Measurements from ENCODE around the gene TLNRD1.
"Not testable (repeated sequence)": the region's sequence is repeated elsewhere in the genome, so short reads cannot be mapped to it uniquely, and the experiment has no call there.

The TLNRD1 gene

DNA sequence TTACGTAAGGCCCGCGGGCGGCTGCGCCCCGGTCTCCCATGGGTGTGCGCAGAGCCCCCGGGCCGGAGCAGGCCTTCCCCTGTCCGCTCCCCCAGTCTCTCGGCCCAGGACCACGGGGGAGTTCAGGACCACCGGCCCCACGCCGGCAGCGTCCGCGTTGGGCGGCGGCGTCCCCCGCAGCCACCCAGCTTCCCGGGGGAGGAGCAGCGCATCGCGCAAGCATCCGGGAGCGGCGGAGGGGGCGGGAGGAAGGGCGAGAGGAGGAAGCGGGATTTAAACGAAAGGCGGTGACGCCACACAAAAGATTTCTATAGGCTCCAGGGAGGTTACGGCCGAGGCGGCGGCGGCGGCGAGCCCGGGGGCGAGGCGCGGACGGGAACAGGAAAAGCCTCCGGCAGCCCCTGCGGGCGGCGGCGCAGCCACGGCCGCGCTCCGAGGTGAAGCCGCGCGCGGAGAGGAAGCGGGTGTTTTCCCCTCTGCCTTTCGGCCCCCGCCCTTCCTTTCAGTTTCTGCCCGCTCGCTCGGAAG is at the start of gene TLNRD1:
Gene TLNRD1, plus strand, starts transcription at position 300 of the 528 bp plus-strand sequence. CDS start 1,349 bp downstream, outside the sequence.
- DNase-seq, result peak; percentile 79

DNA sequence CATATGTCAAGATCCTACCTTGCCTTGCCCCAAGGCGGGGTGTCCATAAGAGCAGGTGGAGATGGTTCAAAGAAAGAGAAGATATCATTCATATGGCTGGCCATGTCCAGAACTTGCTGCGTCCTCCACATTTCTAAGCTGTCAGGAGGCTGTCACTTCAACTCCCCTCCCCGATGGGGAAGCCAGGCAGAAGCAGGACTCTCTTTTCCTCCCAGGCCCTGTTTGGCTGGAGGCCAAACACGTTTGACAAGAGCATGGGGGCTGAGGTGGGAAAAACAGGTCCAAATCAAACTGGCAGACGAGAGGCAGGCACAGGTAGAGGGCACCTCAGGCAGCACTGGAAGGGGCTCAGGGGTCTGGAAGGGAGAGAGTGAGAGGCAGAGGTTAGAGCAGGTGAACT is 48.8 kb upstream of the TLNRD1 start:
- DNase-seq, result no peak

DNA sequence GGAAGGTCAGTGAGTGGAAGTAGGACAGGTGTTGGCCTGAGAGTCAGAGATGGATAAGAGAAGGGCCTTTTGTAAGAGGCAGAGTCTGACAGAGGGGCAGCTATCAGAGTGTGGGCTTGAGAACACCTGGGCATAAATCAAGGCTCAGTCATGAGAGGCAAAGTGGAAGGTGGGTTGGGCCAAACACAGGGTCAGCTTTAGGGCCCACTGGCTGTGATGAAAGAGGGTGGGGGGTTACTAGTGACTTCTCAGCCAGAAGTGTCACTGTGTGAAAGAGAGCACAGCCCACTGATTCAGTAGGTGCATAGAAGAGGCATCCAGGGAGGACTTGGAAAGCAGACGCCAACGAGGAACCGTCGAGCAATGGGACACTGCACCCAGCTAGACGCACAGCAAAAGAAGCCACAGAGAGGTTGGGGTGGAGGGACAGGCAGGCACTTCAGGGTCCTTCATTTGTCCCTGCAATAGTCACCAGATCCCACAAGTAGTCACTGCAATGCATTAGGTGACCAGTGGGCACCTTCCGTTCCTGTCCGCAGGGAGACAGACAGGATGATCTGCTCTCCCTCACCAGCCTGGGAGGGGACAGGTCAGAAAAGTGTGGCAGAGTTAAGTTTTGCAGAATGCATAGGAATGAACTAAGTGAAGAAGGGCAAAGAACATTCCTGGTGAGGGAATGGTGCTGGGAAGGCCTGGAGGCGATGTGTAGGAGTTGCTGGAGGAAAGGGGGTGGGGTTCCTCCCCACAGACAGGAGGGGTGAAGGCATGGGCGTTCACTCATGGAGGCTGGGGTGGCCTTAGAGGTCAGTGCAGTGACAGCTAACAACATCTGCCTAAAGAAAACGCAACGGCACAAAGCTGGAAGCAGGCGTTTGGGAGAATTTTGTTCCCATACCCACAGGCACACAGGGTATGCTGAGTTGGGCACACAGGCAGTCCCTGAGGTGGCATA is 47.4 kb upstream of the TLNRD1 start:
- DNase-seq, result no peak

DNA sequence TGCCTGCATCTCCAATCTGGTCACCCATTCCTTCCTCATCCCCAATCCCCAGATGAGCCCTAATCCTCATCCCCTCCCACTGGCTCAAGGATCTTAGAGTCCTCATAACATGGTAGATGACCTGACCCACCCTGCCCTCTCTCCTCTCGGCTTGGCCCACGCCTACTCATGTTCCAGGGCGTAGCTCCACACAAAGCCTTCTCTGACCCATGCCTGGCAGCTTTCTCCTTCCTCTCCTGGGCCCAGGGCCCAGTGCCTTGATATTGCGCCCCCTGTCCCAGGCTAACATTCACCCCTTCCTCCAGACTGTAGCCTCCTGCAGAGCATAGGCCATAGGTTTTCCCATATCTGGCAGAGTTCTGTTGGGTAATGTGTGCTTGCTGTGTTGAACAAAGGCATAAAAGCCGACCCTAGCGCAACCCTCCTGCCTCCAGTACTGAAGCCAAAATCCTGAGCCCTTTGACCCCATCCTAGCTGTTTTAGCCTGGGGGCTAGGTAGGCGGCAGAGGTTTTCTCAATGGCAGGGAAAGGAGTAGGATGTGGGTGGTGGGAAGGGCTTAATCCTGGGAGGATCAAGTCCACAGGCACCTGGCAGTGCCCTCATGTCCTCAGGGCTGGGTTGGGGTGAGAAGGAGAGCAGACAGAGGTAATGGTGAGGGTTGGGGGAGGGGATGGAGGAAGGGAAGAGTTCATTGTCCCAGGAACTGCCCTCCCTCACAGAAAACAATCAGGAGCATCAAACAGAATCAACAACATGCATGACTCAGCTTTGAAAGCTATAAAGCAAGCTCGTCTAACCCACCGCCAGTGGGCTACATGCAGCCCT is 46.6 kb upstream of the TLNRD1 start:
- DNase-seq, result no peak

DNA sequence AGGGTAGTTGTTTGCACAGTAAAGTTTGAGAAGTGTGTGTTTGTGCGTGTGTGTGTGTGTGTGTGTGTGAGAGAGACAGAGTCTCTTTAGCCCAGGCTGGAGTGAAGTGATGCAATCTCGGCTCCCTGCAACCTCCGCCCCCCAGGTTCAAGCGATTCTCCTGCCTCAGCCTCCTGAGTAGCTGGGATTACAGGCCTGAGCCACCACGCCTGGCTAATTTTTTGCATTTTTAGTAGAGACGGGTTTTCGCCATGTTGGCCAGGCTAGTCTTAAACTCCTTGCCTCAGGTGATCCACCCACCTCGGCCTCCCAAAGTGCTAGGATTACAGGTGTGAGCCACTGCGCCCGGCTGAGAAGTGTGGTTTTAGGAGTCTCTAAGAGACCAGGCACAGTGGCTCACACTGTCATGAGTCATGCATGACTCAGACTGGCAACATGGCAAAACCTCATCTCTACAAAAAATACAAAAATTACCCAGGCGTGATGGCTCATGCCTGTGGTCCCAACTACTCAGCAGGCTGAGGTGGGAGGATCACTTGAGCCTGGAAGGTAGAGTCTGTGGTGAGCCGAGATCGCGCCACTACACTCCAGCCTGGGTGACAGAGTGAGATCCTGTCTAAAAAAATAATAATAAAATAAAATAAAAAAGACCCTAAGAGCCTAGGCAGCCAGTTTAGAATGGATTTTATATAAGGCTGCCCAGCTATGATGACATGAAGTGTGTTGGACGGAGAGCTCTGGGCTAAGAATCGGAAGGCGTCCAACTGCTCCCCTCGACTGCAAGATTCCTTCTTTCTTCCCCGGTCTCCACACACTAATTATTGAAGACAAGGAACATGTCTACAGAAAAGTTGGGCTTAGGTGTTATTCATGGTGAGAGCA is 44.9 kb upstream of the TLNRD1 start:
- not testable (repeated sequence) for DNase-seq

DNA sequence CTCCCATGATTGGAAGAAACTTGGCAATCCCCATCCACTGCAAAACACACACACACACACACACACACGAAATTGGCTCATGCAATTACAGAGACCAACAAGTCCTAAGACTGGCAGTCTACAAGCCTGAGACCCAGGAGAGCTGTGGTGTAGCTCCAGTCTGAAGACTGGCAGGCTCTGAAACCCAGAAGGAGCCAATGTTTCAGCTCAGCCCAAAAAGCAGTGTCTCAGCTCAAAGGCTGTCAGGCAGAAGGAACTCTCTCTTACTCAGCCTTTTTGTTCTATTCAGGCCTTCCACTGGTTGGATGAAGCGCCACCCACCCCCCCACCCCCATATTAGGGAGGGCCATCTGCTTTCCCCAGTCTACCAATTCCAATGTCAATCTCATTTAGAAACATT is 43.2 kb upstream of the TLNRD1 start:
- no peak for DNase-seq

DNA sequence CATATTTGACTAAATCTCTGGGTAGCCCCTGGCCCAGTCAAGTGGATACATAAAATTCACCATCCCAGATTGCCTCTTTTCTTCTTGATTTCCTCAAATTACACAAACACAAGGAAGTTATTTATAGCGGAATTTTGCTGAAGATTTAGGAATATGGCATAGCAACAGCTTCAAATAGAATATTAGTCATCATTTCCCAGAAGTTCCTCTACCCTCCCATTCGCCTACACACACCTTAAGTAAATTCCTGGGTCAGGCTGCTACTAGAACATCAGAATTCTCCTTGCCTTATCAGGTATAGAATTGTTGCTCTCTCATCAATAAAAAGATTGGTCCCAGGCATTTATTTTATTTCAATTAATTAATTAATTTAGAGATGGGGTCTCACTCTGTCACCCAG is 42.7 kb upstream of the TLNRD1 start:
- DNase-seq, result no peak

DNA sequence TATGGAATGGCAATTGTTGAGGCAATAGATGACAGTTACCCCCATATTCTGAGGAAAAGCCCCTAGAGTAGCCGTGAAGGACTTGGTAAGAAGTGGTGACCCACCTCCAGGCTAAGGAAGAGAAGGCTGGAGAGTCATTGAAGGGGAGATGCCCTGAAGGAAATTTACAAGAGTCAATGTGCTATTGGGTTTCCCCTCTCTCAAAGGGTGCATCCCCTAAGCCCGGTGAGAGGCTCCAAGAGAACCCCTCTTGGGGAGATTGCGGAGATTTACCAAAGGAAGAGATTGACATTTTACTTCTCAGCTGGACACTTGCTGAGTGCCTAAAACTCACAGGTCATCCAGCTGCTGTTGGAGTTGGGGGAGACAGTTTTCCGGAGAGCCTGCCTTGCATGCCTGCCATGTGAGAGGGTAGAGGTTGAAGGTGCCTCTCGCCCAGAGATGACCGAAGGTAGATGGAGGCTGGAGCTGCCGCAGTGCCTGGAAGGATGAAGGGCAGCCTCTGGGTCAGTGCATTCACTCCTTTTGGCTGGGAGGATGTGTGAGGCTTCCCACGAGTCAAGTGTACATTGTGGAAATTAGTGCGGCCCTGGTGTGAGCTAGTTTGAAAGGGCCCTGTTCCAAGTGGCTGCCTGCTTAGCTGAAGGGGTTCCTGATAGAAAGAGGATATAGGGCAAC is 41.8 kb upstream of the TLNRD1 start:
- no peak for DNase-seq

DNA sequence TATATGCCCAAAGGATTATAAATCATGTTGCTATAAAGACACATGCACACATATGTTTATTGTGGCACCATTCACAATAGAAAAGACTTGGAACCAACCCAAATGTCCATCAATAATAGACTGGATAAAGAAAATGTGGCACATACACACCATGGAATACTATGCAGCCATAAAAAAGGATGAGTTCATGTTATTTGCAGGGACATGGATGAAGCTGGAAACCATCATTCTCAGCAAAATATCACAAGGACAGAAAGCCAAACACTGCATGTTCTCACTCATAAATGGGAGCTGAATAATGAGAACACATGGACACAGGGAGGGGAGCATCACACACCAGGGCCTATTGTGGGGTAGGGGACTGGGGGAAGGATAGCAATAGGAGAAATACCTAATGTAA is 35.3 kb upstream of the TLNRD1 start:
- not testable (repeated sequence) for DNase-seq

DNA sequence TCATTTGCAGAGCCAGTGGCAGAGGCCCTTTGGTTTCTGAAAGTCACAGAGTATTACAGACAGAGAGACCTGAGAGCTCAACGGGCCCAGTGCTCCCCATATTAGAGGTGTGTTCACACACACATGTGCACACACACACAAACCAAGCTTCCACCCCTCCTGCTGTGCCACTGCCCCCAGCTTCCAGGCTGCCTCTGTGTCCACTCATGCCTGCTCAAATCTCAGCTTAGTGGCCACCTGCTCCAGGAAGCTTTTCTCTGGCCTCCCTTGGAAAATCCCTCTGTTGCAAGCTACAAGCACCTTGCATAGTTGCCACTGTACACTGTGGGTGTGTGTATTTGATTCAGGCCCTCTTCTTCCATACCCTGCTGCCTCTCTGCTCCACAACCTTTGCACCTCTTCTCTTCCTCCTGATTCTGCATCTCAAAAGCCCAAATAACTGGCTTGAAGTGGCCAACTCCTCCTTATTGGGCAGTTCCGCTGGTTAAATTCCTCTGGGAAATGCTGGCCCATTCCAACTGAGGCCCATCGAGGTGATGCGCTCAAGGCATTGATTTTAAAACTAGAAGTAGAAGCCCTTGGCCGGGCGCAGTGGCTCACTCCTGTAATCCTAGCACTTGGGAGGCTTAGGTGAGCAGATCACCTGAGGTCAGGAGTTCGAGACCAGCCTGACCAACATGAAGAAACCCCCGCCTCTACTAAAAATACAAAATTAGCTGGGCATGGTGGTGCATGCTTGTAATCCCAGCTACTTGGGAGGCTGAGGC is 34.1 kb upstream of the TLNRD1 start:
- DNase-seq, result no peak

DNA sequence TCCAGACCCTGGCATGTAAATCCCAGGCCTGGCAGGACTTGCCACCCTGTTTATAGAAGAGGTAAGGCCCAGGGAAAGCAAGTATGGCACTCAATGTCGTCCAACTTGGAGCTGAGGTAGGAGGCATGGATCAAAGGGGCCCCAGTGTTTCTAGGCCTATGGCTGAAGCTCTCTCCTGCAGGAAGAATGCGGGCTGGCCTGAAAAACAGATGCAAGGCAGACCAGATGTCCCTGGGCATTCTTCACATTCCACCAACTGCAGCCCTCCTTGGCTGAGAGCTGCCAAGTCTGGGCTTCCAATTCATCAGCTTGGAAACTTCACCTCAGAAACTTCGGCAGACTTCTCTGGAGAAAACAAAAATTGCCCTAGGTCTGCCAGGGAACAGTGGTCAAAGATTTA is 33.3 kb upstream of the TLNRD1 start:
- DNase-seq, result no peak

DNA sequence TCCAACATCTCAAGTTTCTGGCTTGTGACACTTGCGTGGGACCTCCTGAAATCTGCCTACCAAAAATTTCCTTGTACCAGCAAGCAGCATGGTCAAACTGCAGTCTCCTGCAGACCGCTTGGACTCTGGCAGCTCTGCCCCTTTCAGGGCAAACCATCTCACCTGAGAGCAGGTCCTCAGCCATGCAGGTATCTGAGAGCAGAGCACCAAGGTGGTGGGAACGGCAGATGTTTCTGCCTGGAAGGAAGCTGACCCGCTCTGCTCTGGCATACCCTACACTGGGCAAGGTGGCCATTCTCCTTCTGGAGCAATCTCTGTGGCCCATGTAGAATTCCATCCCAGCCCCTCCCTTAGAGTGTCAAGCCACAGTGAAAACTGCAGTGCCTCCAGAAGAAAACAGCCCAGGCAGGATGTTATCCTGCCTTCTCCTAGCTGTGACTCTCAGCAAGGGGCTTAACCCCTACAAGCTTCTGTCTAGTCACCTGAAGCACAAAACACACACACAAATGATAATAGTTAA is 32.7 kb upstream of the TLNRD1 start:
- DNase-seq, result no peak

DNA sequence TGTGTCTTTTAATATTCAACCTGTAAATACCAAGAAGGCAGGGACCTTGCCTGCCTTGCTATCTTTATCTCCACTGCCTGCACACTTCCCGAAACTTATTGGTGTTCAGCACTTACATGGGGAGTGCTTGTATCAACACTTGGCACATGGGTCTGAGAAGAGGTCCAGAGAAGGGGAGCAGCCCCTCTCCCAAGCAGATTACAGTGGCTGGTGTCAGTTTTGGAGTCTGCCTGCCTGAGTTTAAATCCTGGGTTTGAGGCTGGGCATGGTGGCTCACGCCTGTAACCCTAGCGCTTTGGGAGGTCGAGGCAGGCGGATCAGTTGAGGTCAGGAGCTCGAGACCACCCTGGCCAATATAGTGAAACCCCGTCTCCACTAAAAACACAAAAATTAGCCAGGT is 31.4 kb upstream of the TLNRD1 start:
- DNase-seq, result no peak

DNA sequence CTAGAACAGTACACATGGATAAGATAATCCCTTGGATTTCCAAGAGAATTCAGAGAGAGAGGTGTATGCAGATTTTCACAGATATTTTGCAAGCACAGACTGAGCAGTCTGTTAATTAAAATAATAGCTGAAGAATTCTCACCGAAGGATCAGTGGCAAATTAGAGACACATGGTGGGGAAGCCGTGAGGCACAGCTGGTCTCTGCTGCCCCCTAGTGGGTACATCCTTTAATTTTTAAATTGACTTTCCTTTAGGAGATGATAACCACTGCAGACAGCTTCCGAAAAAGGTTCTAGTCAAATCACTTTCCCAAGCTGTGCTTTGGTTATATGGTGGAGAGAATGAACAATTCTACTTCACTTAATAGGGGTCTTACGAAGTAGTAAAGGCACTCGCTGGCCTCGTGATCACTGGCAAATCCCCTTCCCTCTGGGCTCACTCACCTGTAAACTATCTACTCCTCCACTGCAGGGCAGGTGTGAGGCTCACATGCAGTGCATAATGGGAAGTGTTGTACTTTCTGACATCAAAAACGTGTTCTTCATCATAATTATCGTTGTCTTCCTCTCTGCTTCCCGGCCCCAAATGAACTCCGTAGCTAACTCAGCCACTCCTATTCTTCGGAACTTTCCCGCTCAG is 30.6 kb upstream of the TLNRD1 start:
- peak; percentile 51 for DNase-seq

DNA sequence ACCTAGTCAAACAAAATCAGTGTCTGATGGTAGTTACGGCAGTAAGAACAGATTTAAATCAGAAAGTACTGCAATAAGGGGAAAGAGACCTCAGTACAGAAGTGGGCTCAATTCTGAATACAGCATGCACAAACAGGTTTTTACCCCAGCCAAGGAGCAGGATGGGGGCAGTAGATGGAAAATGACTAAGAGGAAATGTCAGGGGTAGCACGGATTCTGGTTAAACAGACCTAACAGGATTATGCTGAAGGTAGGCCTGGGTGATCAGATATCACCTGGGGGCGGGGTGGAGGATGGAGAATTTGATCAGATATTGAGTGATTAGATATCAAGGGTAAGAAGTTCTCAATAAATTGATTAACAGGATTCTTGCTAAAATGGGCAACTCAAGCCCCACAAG is 30.1 kb upstream of the TLNRD1 start:
- DNase-seq, result no peak

DNA sequence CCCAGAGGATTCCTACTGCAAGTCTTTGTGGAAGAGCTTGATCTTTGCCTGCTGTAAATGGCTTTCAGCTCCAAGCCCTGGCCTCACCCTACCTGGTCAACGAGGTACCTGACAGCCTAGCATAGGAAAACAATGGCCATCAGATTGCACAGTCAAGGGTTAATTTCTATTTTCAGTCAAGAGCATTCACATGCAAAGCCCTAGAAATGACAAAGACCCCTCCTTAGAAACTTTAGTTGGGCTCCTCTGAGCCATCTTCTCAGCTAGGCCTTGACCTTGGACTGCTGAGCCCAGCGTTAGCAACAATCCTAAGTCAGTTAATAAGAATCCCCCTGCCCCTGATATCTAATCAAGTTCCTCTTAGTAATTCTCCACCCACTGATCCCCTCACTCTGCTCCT is 29.6 kb upstream of the TLNRD1 start:
- DNase-seq, result no peak

DNA sequence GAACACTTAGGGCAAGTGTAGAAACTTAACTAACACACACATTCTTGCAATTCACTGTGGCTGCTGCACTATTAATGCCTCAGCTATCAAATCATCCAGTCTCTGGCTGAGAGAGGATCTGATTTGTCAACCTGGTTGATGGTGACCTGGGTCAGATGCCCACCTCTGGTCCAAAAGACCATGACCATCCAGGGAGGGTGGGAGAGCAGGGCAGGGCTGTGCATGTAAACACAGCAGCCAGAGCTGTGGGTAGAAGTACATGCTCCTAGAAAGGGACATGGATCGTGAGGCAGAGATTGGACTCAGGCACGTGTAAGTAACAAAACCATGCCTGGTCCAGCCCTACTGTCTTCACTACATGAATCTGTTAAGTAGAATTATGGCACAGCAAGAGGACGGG is 28.4 kb upstream of the TLNRD1 start:
- DNase-seq, result no peak

DNA sequence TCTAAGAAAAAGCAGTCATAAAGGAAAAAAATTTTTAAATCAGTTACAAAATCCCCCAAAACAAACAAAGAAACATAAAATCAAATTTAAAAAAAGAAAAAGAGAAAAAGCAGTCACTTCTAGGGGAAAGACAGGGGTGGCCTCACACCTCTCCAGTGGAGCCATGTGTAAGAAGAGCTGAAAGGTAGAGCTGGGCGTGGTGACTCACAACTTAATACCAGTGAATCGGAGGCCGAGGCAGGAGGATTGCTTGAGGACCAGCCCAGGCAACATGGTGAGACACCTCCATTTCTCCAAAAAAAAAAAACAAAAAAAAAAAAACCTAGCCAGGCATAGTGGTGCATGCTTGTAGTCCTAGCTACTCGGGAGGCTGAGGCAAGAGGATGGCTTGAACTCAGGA is 25.8 kb upstream of the TLNRD1 start:
- no peak for DNase-seq

DNA sequence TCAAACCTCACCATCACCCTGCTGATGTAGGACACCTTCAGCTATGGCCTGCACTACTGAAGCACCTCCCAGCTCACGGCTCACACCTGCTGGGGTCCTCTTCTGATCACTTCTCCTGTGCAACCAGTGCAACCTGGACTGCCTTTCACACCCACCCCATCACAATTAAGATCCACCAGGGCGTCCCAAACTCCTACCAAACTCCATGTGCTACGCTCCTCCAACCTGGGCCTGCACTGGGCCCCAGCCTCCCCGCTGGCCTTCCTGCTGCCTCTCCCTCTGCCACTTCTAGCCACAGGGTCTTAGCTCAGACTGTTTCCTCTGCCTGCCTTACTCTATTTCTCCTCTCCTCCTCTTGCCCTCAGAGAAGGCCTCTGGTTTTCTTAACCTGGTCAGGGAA is 23.9 kb upstream of the TLNRD1 start:
- no peak for DNase-seq

DNA sequence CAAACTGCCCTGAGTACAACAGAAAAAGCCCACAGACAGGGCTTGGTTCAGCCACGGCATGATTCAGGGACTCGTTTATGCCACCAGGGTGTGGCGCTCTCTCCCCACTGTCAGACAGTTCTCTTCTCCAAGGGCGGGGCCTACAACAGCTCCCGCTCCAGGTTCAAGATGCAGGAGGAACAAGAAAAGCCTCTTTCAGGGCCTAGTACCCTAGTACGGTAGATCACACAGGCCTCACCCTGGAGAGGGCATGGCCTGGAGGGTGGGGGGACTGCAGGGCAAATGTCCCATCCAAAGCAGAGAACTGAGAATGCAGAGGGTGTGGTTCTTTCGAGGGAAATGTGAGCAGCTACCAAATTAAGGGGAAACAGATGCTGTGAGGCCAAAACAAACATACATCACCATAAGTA is 23.1 kb upstream of the TLNRD1 start:
- DNase-seq, result peak; percentile 18
